22Rv1 (cell line): ENCODE measurements around the gene PRDM12.

Experiments used
- CTCF ChIP-seq: fragments of 450-650 bp; IDR thresholded peaks from 2 replicates; pipeline ENCODE4 v1.5.1; 2017; ENCODE audit warnings: mild to moderate bottlenecking
- ZFX ChIP-seq: fragments of 450-650 bp; IDR thresholded peaks from 2 replicates; pipeline ENCODE4 v1.6.1; 2017; ENCODE audit warnings: antibody characterized with exemption, borderline replicate concordance

GRCh38 chr9:130687615-130688014, 23.2 kb downstream of the PRDM12 start:
- TF ChIP-seq CTCF (no peak), ZFX (no peak)
